NB4 (cell line): ENCODE results near the gene ECM2.

Source experiments
- DNase-seq: peaks from one replicate; pipeline ENCODE4 v3.0.0; 2010; ENCODE audit warnings: low read depth
- H3K4me3 ChIP-seq: one replicate; pipeline ENCODE4 v1.5.1; 2011; ENCODE audit warnings: mild to moderate bottlenecking, low read depth, low read length, moderate library complexity
- MYC ChIP-seq: IDR thresholded peaks from 2 replicates; pipeline ENCODE4 v1.6.1; 2011; ENCODE audit warnings: low read depth, low read length
- POLR2A ChIP-seq: IDR thresholded peaks from 2 replicates; pipeline ENCODE4 v1.6.1; 2011; ENCODE audit warnings: mild to moderate bottlenecking; ENCODE audit not compliant: insufficient read length; ENCODE audit errors: extremely low read depth
- TF ChIP-seq, protein P1 (sequence below): IDR thresholded peaks from one replicate; pipeline ENCODE4 v1.5.1; 2012; ENCODE audit warnings: low read depth, low read length
- TF ChIP-seq, protein P2 (sequence below): IDR thresholded peaks from 2 replicates; pipeline ENCODE4 v1.6.1; 2011; ENCODE audit warnings: low read depth, low read length

Gene ECM2

DNA sequence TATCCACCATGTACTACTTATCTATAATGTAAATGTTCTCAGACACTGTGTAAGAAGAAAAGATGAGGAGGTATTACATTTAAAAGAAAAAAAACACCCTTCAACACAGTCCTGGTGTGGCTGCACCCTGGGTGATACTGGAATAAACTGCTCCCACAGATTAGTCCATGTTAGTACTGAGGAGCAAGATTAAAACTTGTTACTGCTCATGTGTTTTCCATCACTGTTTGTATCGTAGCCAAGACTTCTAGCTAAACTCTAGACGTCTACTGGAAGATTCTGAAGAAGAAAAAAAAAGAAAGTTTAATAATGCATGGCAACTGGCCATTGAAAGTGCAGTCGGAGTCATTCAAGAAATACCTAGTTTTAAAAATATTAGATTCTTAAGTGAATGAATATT, 53.5 kb downstream of the ECM2 start, which contains the start of gene ASPN:
ASPN (minus strand) TSS at position 178 of the 400 bp plus-strand sequence.
- DNase-seq, result no peak
- TF ChIP-seq, protein P1, sequence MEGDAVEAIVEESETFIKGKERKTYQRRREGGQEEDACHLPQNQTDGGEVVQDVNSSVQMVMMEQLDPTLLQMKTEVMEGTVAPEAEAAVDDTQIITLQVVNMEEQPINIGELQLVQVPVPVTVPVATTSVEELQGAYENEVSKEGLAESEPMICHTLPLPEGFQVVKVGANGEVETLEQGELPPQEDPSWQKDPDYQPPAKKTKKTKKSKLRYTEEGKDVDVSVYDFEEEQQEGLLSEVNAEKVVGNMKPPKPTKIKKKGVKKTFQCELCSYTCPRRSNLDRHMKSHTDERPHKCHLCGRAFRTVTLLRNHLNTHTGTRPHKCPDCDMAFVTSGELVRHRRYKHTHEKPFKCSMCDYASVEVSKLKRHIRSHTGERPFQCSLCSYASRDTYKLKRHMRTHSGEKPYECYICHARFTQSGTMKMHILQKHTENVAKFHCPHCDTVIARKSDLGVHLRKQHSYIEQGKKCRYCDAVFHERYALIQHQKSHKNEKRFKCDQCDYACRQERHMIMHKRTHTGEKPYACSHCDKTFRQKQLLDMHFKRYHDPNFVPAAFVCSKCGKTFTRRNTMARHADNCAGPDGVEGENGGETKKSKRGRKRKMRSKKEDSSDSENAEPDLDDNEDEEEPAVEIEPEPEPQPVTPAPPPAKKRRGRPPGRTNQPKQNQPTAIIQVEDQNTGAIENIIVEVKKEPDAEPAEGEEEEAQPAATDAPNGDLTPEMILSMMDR, result no peak
- TF ChIP-seq, protein P2, sequence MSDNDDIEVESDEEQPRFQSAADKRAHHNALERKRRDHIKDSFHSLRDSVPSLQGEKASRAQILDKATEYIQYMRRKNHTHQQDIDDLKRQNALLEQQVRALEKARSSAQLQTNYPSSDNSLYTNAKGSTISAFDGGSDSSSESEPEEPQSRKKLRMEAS, result no peak
- TF ChIP-seq MYC, result no peak
- TF ChIP-seq POLR2A, result no peak
- H3K4me3 ChIP-seq, result no peak within 1 kb of the TSS

DNA sequence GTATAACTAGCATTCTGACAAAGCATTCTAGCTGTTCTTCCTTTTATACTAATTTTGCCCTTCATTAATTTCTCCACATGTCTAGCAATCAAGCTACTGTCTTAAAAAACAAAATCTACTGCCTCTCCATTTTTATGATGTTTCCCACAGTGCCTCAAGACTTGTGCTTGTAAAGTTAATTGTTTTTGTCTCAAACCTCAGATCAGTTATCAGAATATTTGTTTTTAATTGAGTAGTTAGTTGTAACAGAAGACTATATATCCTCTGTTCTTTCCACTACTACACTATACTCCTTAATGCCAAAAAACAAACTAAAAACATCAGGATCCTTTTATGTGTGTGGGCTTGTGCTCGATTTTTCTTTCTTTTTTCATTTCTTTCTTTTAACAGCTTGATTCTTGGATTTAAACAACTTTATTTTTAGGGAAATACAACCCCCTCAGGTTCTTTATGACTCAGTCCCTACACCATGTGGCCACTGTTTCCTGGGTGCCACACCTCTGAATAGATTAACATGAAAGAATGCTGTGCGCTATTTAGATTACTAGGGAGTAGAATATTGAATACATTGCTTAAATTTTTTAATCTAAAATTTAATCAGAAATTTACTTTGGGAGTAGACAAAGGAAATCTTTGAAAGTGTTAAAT, 54.7 kb downstream of the ECM2 start:
- DNase-seq, result no peak
- H3K4me3 ChIP-seq, result no peak overlapping the region
- TF ChIP-seq MYC, result no peak
- TF ChIP-seq, protein P2, result no peak
- TF ChIP-seq, protein P1, result no peak
- TF ChIP-seq POLR2A, result no peak

DNA sequence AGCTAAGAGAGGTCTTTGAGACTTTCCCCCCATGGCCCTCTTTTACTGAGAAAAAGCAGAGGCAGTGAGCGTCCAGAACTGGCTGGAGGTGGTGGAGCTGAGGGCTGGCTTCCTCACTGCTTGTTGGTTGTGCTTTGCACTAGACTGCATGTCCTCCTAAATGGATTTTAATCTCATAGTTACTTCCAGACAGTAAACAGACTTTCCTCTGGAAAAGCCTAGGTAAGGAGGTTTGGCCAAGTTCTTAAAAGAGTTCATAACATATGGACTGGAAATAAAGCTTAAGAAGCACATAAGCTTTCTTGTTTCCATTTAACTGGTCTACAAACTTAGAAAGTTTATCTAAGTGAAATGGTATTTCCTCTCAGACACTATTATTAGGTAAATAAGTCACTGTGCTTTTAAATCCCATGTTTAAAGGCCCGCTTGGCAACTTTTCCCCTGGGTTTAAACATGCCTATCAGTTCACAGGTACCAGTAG, 55.5 kb downstream of the ECM2 start:
- TF ChIP-seq MYC (no peak), POLR2A (no peak)
- TF ChIP-seq, protein P1, result no peak
- TF ChIP-seq, protein P2, result no peak
- no peak for DNase-seq
- H3K4me3 ChIP-seq, result no peak overlapping the region

DNA sequence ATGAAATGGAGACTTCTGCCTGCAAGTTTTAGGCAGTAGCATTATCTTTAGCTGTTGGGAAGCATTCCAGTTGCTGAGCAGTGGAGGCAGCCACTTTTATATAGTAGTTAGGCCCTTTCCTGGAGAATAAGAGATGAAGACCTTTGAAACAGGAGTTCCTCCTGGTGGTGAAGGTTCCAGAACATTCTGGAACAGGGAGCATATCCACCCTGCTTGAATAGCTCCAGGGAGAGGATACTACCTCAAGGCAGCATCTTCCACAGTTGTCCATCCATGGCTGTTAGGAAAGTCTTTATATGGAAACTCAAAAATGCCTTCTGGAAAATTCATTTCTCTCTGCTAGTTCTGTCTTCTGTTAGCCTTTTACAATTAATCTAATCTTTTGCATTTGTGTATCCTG, 56.4 kb downstream of the ECM2 start:
- no peak overlapping the region for H3K4me3 ChIP-seq
- TF ChIP-seq MYC (no peak), POLR2A (no peak)
- TF ChIP-seq, protein P2, result no peak
- TF ChIP-seq, protein P1, result no peak
- DNase-seq, result no peak

DNA sequence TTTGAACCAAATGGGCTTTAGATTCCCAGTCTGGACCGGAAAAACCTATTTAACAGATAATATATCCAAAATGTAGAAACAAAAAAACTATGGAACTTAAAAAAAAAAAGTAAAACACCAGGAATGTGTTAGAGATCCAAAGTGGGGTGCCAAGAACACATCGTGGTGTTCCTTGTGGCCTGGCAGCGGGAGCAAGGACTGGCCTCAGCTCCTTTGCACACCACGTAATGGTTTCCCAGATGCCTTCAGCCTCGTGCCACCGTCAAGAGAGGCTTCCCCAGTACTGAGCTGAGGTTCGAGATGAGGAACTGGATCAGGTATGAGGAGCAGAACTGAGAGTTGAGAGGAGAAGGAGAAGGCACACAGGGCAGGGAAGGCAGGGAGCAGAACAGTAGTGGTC, 57.0 kb downstream of the ECM2 start:
- H3K4me3 ChIP-seq, result no peak overlapping the region
- TF ChIP-seq POLR2A, result no peak
- TF ChIP-seq MYC, result no peak
- DNase-seq, result no peak

DNA sequence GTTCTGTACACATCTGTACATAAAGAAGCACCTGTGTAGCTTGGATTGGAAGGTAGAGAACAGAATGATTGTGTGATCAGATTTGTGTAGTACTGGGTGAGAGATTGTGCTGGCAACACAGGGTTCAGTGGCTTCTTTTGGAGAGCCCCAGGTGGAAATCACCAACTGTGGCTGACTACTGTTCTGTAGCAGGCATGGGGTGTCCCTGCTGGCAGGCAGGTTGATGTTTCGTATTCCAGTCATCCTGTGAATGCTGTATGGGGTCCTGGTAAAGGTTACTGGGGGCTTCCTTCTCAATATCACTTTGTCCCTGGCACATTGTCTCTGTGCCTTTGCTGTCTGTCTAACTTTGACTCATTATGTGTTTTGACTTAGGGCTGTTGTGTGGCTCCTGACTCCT, 58.8 kb downstream of the ECM2 start:
- no peak for DNase-seq
- TF ChIP-seq POLR2A, result no peak
- TF ChIP-seq, protein P2, result no peak
- H3K4me3 ChIP-seq, result no peak overlapping the region

DNA sequence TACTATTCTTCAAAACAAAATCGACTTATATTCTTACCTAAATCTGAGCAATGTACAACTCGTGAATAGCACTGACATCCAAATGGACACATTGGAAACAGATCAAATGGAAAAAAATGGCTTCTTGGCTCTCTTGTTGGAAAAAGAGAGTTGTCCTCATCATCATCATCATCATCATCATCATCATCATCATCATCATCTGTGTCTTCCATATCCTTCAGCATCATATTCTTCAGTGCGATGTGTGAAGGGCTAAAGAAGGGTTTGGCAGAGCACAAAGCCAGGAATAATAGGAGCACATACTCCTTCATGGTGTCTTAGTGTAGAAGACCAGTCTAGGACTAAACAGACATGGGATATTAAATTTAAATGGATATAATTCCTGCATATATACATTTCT, 61.2 kb downstream of the ECM2 start:
- TF ChIP-seq, protein P2, result no peak
- TF ChIP-seq POLR2A, result no peak
- TF ChIP-seq, protein P1, result no peak
- no peak for TF ChIP-seq MYC
- no peak overlapping the region for H3K4me3 ChIP-seq
- no peak for DNase-seq
